Measurements from ENCODE around the gene STRN3. TPM values are rescaled to one million over a fixed set of nuclear protein-coding genes. Genes with fewer than 3 reads are reported as not detected.

Gene STRN3
- total and polyA plus RNA-seq, 10 of the 15 experiments (the other 5 are each of a cell fraction or from before 2014, with no cell fraction given): 7.8 to 27.9 (median 14.1) TPM

DNA sequence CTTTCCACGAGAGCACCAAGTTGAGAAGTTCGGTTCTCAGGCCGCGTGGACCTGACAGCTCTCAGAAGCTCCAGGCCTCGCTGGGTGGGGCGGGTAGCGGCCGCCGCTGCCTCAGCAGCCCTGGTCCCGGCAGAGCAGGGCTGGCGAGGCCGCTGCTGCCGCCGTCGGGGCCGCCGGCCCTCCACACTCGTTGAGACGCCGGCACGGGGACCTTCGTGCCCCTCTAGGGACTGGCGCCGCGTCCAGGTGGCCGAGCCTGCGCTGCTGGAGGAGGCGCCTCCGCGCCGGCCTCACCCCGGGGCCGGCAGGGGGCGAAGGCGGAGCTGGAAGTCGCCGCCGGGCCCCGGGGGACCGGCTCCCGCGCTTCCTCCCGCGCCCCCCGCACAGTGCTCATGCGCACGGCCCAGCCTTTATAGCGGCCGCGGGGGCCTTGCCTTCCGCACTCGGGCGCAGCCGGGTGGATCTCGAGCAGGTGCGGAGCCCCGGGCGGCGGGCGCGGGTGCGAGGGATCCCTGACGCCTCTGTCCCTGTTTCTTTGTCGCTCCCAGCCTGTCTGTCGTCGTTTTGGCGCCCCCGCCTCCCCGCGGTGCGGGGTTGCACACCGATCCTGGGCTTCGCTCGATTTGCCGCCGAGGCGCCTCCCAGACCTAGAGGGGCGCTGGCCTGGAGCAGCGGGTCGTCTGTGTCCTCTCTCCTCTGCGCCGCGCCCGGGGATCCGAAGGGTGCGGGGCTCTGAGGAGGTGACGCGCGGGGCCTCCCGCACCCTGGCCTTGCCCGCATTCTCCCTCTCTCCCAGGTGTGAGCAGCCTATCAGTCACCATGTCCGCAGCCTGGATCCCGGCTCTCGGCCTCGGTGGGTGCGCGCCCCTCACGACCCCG is 151.8 kb downstream of the STRN3 start, which contains the start of gene COCH (continued):
- TF ChIP-seq, protein P1, sequence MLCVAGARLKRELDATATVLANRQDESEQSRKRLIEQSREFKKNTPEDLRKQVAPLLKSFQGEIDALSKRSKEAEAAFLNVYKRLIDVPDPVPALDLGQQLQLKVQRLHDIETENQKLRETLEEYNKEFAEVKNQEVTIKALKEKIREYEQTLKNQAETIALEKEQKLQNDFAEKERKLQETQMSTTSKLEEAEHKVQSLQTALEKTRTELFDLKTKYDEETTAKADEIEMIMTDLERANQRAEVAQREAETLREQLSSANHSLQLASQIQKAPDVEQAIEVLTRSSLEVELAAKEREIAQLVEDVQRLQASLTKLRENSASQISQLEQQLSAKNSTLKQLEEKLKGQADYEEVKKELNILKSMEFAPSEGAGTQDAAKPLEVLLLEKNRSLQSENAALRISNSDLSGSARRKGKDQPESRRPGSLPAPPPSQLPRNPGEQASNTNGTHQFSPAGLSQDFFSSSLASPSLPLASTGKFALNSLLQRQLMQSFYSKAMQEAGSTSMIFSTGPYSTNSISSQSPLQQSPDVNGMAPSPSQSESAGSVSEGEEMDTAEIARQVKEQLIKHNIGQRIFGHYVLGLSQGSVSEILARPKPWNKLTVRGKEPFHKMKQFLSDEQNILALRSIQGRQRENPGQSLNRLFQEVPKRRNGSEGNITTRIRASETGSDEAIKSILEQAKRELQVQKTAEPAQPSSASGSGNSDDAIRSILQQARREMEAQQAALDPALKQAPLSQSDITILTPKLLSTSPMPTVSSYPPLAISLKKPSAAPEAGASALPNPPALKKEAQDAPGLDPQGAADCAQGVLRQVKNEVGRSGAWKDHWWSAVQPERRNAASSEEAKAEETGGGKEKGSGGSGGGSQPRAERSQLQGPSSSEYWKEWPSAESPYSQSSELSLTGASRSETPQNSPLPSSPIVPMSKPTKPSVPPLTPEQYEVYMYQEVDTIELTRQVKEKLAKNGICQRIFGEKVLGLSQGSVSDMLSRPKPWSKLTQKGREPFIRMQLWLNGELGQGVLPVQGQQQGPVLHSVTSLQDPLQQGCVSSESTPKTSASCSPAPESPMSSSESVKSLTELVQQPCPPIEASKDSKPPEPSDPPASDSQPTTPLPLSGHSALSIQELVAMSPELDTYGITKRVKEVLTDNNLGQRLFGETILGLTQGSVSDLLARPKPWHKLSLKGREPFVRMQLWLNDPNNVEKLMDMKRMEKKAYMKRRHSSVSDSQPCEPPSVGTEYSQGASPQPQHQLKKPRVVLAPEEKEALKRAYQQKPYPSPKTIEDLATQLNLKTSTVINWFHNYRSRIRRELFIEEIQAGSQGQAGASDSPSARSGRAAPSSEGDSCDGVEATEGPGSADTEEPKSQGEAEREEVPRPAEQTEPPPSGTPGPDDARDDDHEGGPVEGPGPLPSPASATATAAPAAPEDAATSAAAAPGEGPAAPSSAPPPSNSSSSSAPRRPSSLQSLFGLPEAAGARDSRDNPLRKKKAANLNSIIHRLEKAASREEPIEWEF (IDR thresholded peaks at IDR 0.05; ENCODE audit: insufficient replicate concordance, low read depth, low read length): no peak
- no peak for TF ChIP-seq MXI1 (IDR thresholded peaks at IDR 0.05; ENCODE audit: low read depth, low read length)
- TF ChIP-seq RB1 (IDR thresholded peaks at IDR 0.05; ENCODE audit: borderline replicate concordance): peak; percentile 82; the same call in 1 of the 2 replicates
- TF ChIP-seq BMI1 (IDR thresholded peaks at IDR 0.05; ENCODE audit: borderline replicate concordance): no peak
- TF ChIP-seq, protein P2, sequence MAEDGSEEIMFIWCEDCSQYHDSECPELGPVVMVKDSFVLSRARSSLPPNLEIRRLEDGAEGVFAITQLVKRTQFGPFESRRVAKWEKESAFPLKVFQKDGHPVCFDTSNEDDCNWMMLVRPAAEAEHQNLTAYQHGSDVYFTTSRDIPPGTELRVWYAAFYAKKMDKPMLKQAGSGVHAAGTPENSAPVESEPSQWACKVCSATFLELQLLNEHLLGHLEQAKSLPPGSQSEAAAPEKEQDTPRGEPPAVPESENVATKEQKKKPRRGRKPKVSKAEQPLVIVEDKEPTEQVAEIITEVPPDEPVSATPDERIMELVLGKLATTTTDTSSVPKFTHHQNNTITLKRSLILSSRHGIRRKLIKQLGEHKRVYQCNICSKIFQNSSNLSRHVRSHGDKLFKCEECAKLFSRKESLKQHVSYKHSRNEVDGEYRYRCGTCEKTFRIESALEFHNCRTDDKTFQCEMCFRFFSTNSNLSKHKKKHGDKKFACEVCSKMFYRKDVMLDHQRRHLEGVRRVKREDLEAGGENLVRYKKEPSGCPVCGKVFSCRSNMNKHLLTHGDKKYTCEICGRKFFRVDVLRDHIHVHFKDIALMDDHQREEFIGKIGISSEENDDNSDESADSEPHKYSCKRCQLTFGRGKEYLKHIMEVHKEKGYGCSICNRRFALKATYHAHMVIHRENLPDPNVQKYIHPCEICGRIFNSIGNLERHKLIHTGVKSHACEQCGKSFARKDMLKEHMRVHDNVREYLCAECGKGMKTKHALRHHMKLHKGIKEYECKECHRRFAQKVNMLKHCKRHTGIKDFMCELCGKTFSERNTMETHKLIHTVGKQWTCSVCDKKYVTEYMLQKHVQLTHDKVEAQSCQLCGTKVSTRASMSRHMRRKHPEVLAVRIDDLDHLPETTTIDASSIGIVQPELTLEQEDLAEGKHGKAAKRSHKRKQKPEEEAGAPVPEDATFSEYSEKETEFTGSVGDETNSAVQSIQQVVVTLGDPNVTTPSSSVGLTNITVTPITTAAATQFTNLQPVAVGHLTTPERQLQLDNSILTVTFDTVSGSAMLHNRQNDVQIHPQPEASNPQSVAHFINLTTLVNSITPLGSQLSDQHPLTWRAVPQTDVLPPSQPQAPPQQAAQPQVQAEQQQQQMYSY (CRISPR knock-in tag; IDR thresholded peaks at IDR 0.05): no peak
- peak; percentile 80 for TF ChIP-seq IKZF1 (conservative IDR thresholded peaks at IDR 0.05)
- TF ChIP-seq NRF1 (conservative IDR thresholded peaks at IDR 0.05; ENCODE audit: low read depth, low read length): peak; percentile 35; the same call in 1 of the 2 replicates
- no peak for TF ChIP-seq PML (IDR thresholded peaks at IDR 0.05; ENCODE audit: low read length)
- no peak for TF ChIP-seq CREM (IDR thresholded peaks at IDR 0.05; ENCODE audit: low read depth)
- 0 out of 2 replicates have a peak, but pooled peaks have one; percentile 33 for TF ChIP-seq TCF12 (IDR thresholded peaks at IDR 0.05; ENCODE audit: low read depth, low read length)
- TF ChIP-seq SMAD1 (IDR thresholded peaks at IDR 0.05; ENCODE audit: low read depth, partially characterized antibody): no peak
- TF ChIP-seq, protein P3, sequence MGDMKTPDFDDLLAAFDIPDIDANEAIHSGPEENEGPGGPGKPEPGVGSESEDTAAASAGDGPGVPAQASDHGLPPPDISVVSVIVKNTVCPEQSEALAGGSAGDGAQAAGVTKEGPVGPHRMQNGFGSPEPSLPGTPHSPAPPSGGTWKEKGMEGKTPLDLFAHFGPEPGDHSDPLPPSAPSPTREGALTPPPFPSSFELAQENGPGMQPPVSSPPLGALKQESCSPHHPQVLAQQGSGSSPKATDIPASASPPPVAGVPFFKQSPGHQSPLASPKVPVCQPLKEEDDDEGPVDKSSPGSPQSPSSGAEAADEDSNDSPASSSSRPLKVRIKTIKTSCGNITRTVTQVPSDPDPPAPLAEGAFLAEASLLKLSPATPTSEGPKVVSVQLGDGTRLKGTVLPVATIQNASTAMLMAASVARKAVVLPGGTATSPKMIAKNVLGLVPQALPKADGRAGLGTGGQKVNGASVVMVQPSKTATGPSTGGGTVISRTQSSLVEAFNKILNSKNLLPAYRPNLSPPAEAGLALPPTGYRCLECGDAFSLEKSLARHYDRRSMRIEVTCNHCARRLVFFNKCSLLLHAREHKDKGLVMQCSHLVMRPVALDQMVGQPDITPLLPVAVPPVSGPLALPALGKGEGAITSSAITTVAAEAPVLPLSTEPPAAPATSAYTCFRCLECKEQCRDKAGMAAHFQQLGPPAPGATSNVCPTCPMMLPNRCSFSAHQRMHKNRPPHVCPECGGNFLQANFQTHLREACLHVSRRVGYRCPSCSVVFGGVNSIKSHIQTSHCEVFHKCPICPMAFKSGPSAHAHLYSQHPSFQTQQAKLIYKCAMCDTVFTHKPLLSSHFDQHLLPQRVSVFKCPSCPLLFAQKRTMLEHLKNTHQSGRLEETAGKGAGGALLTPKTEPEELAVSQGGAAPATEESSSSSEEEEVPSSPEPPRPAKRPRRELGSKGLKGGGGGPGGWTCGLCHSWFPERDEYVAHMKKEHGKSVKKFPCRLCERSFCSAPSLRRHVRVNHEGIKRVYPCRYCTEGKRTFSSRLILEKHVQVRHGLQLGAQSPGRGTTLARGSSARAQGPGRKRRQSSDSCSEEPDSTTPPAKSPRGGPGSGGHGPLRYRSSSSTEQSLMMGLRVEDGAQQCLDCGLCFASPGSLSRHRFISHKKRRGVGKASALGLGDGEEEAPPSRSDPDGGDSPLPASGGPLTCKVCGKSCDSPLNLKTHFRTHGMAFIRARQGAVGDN (IDR thresholded peaks at IDR 0.05): peak; percentile 55
- no peak for TF ChIP-seq FOS (IDR thresholded peaks at IDR 0.05; ENCODE audit: borderline replicate concordance, extremely low read depth, insufficient read length)
- no peak for TF ChIP-seq KAT2A (conservative IDR thresholded peaks at IDR 0.05; ENCODE audit: control insufficient read depth, low read depth, low read length)
- peak; percentile 19; the same call in 1 of the 2 replicates for TF ChIP-seq RAD21 (IDR thresholded peaks at IDR 0.05; ENCODE audit: insufficient read depth, low read depth, low read length)
- TF ChIP-seq YY1 (IDR thresholded peaks at IDR 0.05; ENCODE audit: low read depth, low read length): 0 out of 2 replicates have a peak, but pooled peaks have one; percentile 7
